C4-2B (cell line): ENCODE data around the gene GLB1L2.

Experiments used
- ZFX ChIP-seq: fragments of 450-650 bp; IDR thresholded peaks from 2 replicates; pipeline ENCODE4 v1.6.1; 2017
- TF ChIP-seq, protein P1 (sequence below): fragments of 450-650 bp; conservative IDR thresholded peaks from 2 replicates; pipeline ENCODE4 v1.5.1; 2017; ENCODE audit warnings: mild to moderate bottlenecking

DNA sequence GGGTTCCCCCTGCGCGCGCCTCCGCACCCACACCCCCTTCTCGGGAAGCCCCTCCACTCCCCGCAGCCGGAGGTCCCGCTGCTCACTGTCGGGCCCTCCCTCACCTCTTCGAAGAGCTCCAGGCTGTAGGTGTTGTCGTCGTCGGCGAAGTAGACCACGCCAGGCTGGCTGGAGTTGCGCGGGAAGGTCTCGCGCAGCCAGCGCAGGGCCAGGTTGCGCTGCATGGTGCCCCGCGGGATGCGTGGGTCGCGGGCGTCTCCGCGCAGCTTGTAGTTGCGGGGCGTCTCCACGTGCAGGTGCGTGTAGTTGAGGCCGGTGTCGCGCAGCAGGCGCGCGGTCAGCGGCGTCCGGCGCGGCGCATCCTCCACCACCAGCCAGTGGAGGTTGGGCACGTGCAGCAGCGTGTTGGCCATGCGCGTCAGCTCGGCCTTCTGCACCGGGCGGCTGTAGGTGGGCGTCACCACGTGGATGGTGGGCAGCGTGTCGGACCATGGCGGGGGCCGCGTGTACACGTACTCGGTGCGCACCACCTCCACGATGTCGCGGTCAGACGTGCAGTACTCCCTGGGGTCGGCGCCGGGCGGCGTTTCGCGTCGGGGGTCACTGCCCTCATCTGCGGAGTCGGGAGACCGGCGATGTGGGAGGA lies 51.9 kb downstream of the GLB1L2 start:
- TF ChIP-seq, protein P1, sequence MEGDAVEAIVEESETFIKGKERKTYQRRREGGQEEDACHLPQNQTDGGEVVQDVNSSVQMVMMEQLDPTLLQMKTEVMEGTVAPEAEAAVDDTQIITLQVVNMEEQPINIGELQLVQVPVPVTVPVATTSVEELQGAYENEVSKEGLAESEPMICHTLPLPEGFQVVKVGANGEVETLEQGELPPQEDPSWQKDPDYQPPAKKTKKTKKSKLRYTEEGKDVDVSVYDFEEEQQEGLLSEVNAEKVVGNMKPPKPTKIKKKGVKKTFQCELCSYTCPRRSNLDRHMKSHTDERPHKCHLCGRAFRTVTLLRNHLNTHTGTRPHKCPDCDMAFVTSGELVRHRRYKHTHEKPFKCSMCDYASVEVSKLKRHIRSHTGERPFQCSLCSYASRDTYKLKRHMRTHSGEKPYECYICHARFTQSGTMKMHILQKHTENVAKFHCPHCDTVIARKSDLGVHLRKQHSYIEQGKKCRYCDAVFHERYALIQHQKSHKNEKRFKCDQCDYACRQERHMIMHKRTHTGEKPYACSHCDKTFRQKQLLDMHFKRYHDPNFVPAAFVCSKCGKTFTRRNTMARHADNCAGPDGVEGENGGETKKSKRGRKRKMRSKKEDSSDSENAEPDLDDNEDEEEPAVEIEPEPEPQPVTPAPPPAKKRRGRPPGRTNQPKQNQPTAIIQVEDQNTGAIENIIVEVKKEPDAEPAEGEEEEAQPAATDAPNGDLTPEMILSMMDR, result no peak
- no peak for TF ChIP-seq ZFX
